Testis (tissue), 2 donors: ENCODE data around the gene SPAG17.

Experiments
- CTCF ChIP-seq, 3 experiments: fragments of 450-650 bp in 2 of 3; fragments of 200-600 bp in 1 of 3; sonication (generic) in 1 of 3; IDR thresholded peaks; one replicate each; pipeline ENCODE4 v1.5.1; 2016 to 2019; ENCODE audit warnings: antibody characterized with exemption in 3 of 3, mild to moderate bottlenecking in 2 of 3, moderate library complexity in 1 of 3
- POLR2A ChIP-seq: fragments of 450-650 bp; IDR thresholded peaks from one replicate; pipeline ENCODE4 v1.6.1; 2017; ENCODE audit warnings: antibody characterized with exemption, mild to moderate bottlenecking, moderate library complexity

GRCh38 chr1:117919376-117919775 is 265.7 kb downstream of the SPAG17 start:
- TF ChIP-seq POLR2A, result no peak
- TF ChIP-seq CTCF (IDR thresholded peaks at IDR 0.05), result no peak
